A172 (cell line): Measurements from ENCODE around the gene CSN3. TPM values are rescaled to one million over a fixed set of nuclear protein-coding genes. Genes with fewer than 3 reads are reported as not detected.

Experiments used
- DNase-seq: peaks from one replicate; pipeline ENCODE4 v3.0.0-alpha.2; 2015; ENCODE audit warnings: low spot score
- total RNA-seq: library from RNA; depleted of rRNA; stranded (reverse); fragments of >200 nt; shearing (Covaris generic); gene quantifications from 2 replicates; pipeline ENCODE4 v1.2.3, GENCODE V29; 2014; rRNA removed

CSN3 gene
- total RNA-seq, 1 experiment from 2014 or later: not detected

GRCh38 chr4:70291341-70291740 lies 48.9 kb downstream of the CSN3 start:
- no peak for DNase-seq

DNA sequence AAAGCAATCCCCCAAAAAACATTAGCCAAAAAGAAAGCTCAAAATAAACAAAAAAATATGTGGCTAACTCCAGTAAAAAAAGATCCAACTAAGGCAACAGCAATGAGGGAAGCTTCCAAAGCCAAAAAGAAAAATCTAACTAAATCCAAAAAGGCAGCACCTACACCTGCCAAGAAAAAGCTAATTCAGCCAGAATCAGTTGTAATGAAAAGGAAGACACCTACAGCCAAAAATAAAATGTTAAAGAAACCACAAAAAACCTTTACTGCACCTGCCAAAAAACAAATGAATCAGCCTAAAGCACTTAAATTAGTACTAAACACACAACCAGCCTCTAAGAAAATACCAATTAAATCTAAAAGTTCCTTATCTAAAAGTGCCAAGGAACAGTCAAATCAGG lies 55.2 kb downstream of the CSN3 start:
- DNase-seq: no peak

GRCh38 chr4:70298051-70298450 lies 55.7 kb downstream of the CSN3 start:
- no peak for DNase-seq

DNA sequence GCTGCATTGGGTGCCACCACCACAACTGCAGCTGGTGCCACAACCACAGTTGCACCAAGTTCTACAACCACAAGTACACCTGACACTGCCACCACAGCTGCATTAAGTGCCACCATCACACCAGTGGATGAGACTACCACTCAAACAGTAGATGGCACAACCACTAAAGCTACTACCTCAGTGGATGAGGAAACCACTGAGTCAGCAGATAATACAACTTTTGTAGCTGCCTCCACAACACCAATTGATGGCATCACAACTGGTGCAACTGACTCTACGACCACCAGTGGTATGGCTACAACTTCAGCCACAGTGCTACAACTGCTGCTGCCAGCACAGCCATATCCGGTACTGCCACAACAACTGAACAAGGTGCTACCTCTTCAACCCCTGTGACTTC lies 57.2 kb downstream of the CSN3 start:
- no peak for DNase-seq

GRCh38 chr4:70300215-70300614 lies 57.8 kb downstream of the CSN3 start:
- no peak for DNase-seq

Other genes starting within 250 kb of the CSN3 start
- not detected in 2 replicates for gene STATH, start 246.6 kb upstream of the CSN3 start, total RNA-seq
- gene HTN3, start 214.1 kb upstream of the CSN3 start, total RNA-seq: not detected in 2 replicates
- not detected in 2 replicates for gene HTN1, start 192.2 kb upstream of the CSN3 start, total RNA-seq
- gene PRR27, start 88.4 kb upstream of the CSN3 start, total RNA-seq: not detected in 2 replicates
- gene ODAM, start 46.9 kb upstream of the CSN3 start, total RNA-seq: not detected in 2 replicates
- gene FDCSP, start 16.5 kb upstream of the CSN3 start, total RNA-seq: not detected in 2 replicates
- not detected in 2 replicates for gene CABS1, start 92.4 kb downstream of the CSN3 start, total RNA-seq
- not detected in 2 replicates for gene SMR3A, start 118.2 kb downstream of the CSN3 start, total RNA-seq
- gene SMR3B, start 140.5 kb downstream of the CSN3 start, total RNA-seq: not detected in 2 replicates
- gene OPRPN, start 155.3 kb downstream of the CSN3 start, total RNA-seq: not detected in 2 replicates
- not detected in 2 replicates for gene MUC7, start 229.6 kb downstream of the CSN3 start, total RNA-seq